HG03378 (cell line): ENCODE results near the gene C8B.

Experiments used
- ATAC-seq: cut with Tn5 transposase; IDR thresholded peaks from one replicate; pipeline ENCODE4 v1.9.1; 2021; ENCODE audit warnings: mild to moderate bottlenecking, moderate library complexity; ENCODE audit not compliant: unreplicated experiment

C8B gene

GRCh38 chr1:56904663-56905397, 61.0 kb downstream of the C8B start:
- ATAC-seq: no peak

- no peak for ATAC-seq
Measured at GRCh38 chr1:56903778-56904177, 62.0 kb downstream of the C8B start.

DNA sequence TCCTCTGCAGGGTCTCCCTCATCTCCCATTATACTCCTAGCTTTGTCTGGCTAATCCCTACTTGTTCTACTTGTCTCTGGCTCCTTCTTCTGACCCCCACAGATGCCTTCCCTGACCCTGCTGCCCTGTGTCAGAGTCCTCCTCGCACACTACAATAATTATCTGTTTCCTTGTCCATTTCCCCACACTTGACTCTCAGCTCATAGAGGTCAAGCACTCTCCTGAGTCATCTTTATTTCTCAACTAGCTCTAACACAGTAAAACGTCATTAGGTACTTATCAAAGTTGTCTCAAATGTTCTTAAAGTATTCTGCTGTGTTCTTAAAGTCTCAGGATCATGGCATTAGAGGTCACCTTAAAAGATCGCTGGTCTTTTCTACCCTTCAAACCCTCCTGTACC, 64.1 kb downstream of the C8B start:
- no peak for ATAC-seq

GRCh38 chr1:56898879-56899278, 66.9 kb downstream of the C8B start:
- no peak for ATAC-seq

- ATAC-seq: no peak
Measured at GRCh38 chr1:56898005-56898373, 67.8 kb downstream of the C8B start.

DNA sequence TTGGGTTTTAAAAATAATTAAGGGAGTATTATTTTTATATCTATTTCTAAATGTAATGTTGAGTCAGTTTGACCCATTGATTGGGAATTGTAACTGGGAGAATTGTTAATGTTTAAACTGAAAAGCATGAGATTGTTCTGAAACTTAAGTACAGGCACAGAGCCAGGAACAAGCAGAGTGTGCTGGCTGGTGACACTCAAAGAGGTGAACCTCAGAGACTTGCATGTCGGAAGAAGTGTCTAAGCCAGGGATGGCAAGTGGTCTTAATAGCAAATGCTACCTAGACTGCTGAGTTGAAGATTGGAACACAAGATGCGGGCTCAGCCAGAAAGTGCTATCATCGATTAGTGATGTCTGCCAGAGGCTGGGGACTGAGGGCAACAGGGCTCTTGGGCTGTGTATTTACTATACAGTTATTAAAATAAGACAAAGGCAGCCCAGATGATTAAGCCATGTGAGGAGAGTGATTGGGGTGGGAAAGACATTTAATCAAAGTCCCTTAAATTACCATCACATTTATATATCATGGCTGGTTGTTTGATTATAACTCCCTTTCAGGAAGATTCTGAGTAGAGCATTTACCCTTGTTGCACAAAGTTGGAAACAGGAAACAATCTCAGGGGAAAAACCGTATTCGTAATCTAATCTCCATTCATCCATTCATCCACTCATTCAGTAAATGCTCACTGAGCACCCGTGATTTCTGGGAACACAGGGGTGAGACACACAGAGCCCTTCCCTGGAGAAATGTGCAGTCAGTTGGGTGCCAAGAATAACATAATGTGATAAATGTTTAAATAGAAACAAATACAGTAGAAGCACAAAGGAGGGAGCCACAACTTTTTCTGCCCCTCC, 68.4 kb downstream of the C8B start:
- no peak for ATAC-seq

GRCh38 chr1:56894014-56894413, 71.8 kb downstream of the C8B start:
- ATAC-seq: no peak

GRCh38 chr1:56890229-56890628, 75.6 kb downstream of the C8B start:
- ATAC-seq: no peak

GRCh38 chr1:56881417-56881816, 84.4 kb downstream of the C8B start:
- ATAC-seq: no peak

GRCh38 chr1:56880774-56881173, 85.0 kb downstream of the C8B start:
- ATAC-seq: no peak
